GM23248 (cell line): ENCODE results near the gene KIF1A. TPM values are rescaled to one million over a fixed set of nuclear protein-coding genes. Genes with fewer than 3 reads are reported as not detected.

Source experiments
- DNase-seq: peaks from one replicate; pipeline ENCODE4 v3.0.0-alpha.2; 2015
- H2AFZ ChIP-seq: fragments of 200-600 bp; sonication (generic); 2 replicates; pipeline ENCODE4 v1.6.1; 2016; ENCODE audit warnings: antibody characterized with exemption
- H3F3A ChIP-seq: fragments of 200-600 bp; sonication (generic); 2 replicates; pipeline ENCODE4 v1.6.1; 2016; ENCODE audit warnings: mild to moderate bottlenecking, antibody characterized with exemption, mixed run types; ENCODE audit not compliant: insufficient read depth
- H3K27ac ChIP-seq: fragments of 200-600 bp; sonication (generic); 2 replicates; pipeline ENCODE4 v1.5.1; 2016; ENCODE audit warnings: mild to moderate bottlenecking
- H3K27me3 ChIP-seq: fragments of 200-600 bp; sonication (generic); replicated peaks from 2 replicates; pipeline ENCODE4 v1.6.1; 2016; ENCODE audit warnings: mild to moderate bottlenecking; ENCODE audit not compliant: insufficient read depth
- H3K36me3 ChIP-seq: fragments of 200-600 bp; sonication (generic); 2 replicates; pipeline ENCODE4 v1.6.1; 2016; ENCODE audit warnings: low read depth, mild to moderate bottlenecking
- H3K4me1 ChIP-seq: fragments of 200-600 bp; sonication (generic); 2 replicates; pipeline ENCODE4 v1.6.1; 2016; ENCODE audit warnings: mild to moderate bottlenecking; ENCODE audit not compliant: insufficient read depth
- H3K4me2 ChIP-seq: fragments of 200-600 bp; sonication (generic); one replicate; pipeline ENCODE4 v1.6.1; 2016; ENCODE audit warnings: mild to moderate bottlenecking; ENCODE audit not compliant: unreplicated experiment
- H3K4me3 ChIP-seq: fragments of 200-600 bp; sonication (generic); 2 replicates; pipeline ENCODE4 v1.5.1; 2016; ENCODE audit warnings: mild to moderate bottlenecking
- H3K79me2 ChIP-seq: fragments of 200-600 bp; sonication (generic); 2 replicates; pipeline ENCODE4 v1.6.1; 2016; ENCODE audit warnings: mild to moderate bottlenecking; ENCODE audit not compliant: insufficient read depth
- H3K9ac ChIP-seq: fragments of 200-600 bp; sonication (generic); 2 replicates; pipeline ENCODE4 v1.6.1; 2016; ENCODE audit warnings: mild to moderate bottlenecking
- H3K9me2 ChIP-seq: fragments of 200-600 bp; sonication (generic); 2 replicates; pipeline ENCODE4 v1.6.1; 2016; ENCODE audit warnings: mixed run types, mild to moderate bottlenecking, moderate library complexity; ENCODE audit not compliant: insufficient read depth
- H3K9me3 ChIP-seq: fragments of 200-600 bp; sonication (generic); one replicate; pipeline ENCODE4 v1.6.1; 2017; ENCODE audit warnings: low read depth
- H4K20me1 ChIP-seq: fragments of 200-600 bp; sonication (generic); 2 replicates; pipeline ENCODE4 v1.6.0; 2016; ENCODE audit not compliant: insufficient read depth
- EZH2 ChIP-seq: fragments of 200-600 bp; sonication (generic); IDR thresholded peaks from 2 replicates; pipeline ENCODE4 v1.6.1; 2018; ENCODE audit warnings: antibody characterized with exemption, mild to moderate bottlenecking; ENCODE audit not compliant: insufficient read depth, poor library complexity, severe bottlenecking
- EZH2phosphoT487 ChIP-seq: fragments of 200-600 bp; sonication (generic); IDR thresholded peaks from 2 replicates; pipeline ENCODE4 v1.6.1; 2018; ENCODE audit warnings: antibody characterized with exemption, moderate library complexity, mild to moderate bottlenecking, low read depth; ENCODE audit not compliant: insufficient read depth
- WGBS, 2 experiments: methylation state at CpG; one replicate each; pipeline ENCODE4 v1.1.6; 2015 to 2017; ENCODE audit warnings: low lambda C conversion rate in 2 of 2, low coverage in 1 of 2; ENCODE audit errors: missing lambda C conversion rate in 2 of 2; 5-methylcytosine and 5-hydroxymethylcytosine counted together
- in situ Hi-C: fragments of 300-500 bp; cut with MboI; formaldehyde crosslinking; loops from 2 replicates; pipeline ENCODE4 v1.15.0; 2020
- polyA plus RNA-seq: library from polyadenylated mRNA; unstranded; fragments of >200 nt; fragmentation: Nextera tagmentation; extraction: Ambion mirVana; gene quantifications from 2 replicates; pipeline ENCODE4 v1.2.1, GENCODE V29; 2016
- total RNA-seq: library from RNA; depleted of rRNA; stranded (reverse); fragments of >200 nt; shearing (Covaris generic); gene quantifications from 2 replicates; pipeline ENCODE4 v1.2.3, GENCODE V29; 2014

Gene KIF1A
- total and polyA plus RNA-seq, 2 experiments from 2014 or later, result under 0.01 to 0.05 TPM

DNA sequence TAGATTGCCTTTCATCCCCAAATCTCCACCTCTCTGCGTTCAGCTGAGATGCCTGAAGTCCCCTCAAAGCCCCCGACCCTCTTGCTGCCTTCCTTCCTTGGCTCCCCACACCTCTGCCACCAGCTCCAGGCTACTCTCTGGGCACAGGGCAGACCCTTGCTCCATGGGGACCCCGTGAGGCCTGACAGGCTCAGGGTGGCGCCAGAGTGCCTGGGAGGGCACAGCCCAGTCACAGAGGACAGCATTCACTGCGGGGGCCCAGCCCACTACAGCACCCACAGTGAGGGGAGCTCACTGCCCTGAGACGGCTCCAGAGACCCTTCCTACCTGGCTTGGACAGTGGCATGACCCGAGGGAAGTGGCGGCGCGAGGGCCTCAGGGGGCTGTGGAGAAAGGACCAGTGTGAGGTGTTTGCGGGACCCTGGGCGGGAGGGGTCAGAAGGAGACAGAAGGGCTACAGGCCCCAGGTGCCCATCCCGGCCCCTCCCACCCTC, 77.4 kb downstream of the KIF1A start:
- 50 to 52% methylated on average over 10 to 13 of the region's 13 CpGs for WGBS, 2 experiments
- H3K4me3 ChIP-seq, result no peak overlapping the region
- no peaks in the 10 kb centered on the region for H3K4me1 ChIP-seq
- H3K9me3 ChIP-seq, result no peaks in the 10 kb centered on the region
- H3K36me3 ChIP-seq, result no peaks in the 10 kb centered on the region
- TF ChIP-seq EZH2 (no peak), EZH2phosphoT487 (no peak)
- in situ Hi-C loops, result no loop called here
- H2AFZ ChIP-seq, result no peak overlapping the region
- H3K9ac ChIP-seq, result no peak overlapping the region
- no peak for DNase-seq
- H3K79me2 ChIP-seq, result no peaks in the 10 kb centered on the region
- H3F3A ChIP-seq, result no peaks in the 10 kb centered on the region
- H3K9me2 ChIP-seq, result no peaks in the 10 kb centered on the region
- no peak overlapping the region for H3K4me2 ChIP-seq
- H3K27ac ChIP-seq, result no peak overlapping the region
- no peaks in the 10 kb centered on the region for H4K20me1 ChIP-seq
- peaks cover 9% of the 10 kb centered on the region for H3K27me3 ChIP-seq

DNA sequence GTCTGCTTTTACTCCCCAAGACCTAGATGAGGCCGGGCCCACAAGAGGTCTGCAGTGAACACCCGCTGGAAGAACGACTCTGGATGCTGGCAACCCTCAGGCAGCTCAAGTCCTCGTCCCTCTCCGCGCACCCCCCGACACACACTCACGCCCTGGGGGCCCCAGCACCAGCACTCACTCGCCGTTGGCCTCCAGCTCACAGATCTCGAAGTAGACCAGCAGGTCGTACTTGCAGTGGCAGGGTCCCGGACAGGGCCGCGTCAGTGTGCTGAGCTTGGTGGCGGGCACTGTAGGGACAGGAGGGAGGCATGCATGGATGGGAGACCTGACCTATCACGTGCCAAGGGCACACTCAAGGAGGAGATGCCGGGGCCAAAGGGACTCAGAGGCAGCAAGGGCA, 78.9 kb downstream of the KIF1A start:
- Histone ChIP-seq H4K20me1 (no peaks in the 10 kb centered on the region), H3F3A (no peaks in the 10 kb centered on the region), H3K9me2 (no peaks in the 10 kb centered on the region), H3K4me2 (no peak overlapping the region), H3K27me3 (peaks cover 9% of the 10 kb centered on the region), H3K27ac (no peak overlapping the region), H3K9me3 (no peaks in the 10 kb centered on the region), H3K36me3 (no peaks in the 10 kb centered on the region), H3K4me3 (no peak overlapping the region), H3K4me1 (no peaks in the 10 kb centered on the region), H3K79me2 (no peaks in the 10 kb centered on the region), H2AFZ (no peak overlapping the region), H3K9ac (no peak overlapping the region)
- DNase-seq, result no peak
- TF ChIP-seq EZH2phosphoT487, result no peak
- TF ChIP-seq EZH2, result no peak
- WGBS, 2 experiments, result 58 to 63% methylated on average over 18 of the region's 18 CpGs
- in situ Hi-C loops, result no loop called here

DNA sequence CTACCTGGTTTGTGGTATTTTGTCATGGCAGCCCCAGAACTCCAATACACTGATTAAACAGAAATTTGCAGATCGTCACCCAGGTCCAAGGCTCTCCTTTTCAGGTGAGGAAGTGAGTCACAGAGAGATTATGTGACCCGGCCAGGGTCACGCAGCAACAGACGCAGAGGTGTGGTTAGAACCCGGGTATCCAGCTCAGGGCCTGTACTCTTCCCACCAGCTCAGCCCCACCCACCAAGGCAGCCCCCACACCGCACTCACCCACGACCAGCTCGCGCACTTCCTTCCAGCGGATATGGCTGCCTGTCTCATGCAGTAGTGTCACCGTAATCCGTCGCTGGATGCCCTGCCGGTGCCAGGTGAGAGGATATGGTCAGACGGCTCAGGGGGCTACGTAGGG, 80.2 kb downstream of the KIF1A start:
- in situ Hi-C loops, result no loop called here
- Histone ChIP-seq H3K4me3 (no peak overlapping the region), H3K27ac (no peak overlapping the region), H2AFZ (no peak overlapping the region), H3K27me3 (peaks cover 9% of the 10 kb centered on the region), H3K4me2 (no peak overlapping the region), H3K36me3 (no peaks in the 10 kb centered on the region), H3K9ac (no peak overlapping the region), H3K9me2 (no peaks in the 10 kb centered on the region), H3F3A (no peaks in the 10 kb centered on the region), H3K79me2 (no peaks in the 10 kb centered on the region), H3K4me1 (no peaks in the 10 kb centered on the region), H4K20me1 (no peaks in the 10 kb centered on the region), H3K9me3 (no peaks in the 10 kb centered on the region)
- DNase-seq, result no peak
- no peak for TF ChIP-seq EZH2phosphoT487
- TF ChIP-seq EZH2, result no peak
- WGBS, 2 experiments, result 71 to 73% methylated on average over 12 to 16 of the region's 16 CpGs

DNA sequence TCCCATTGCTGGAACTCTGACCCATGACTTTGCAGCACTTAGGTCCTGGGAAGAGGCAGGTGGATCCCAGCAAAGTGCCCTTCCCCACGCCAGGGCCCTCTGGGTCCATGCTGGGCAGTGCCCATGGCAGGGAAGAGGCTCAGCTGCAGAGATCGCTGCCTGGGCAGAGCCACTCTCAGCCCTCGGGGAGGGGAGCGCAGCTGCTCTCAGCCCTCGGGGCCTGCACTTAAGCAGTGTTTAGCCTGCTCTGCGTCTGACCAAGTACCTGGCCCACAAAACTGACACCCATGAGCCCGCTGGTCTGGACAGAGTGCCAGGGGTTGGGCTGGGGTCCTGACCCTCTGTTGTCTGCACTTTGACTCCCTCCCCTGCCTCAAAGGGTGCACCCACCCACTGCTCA, 82.1 kb downstream of the KIF1A start:
- no peaks in the 10 kb centered on the region for H3K36me3 ChIP-seq
- no peaks in the 10 kb centered on the region for H3K9me2 ChIP-seq
- H3K9me3 ChIP-seq, result no peaks in the 10 kb centered on the region
- H3K4me3 ChIP-seq, result no peak overlapping the region
- no peaks in the 10 kb centered on the region for H3K4me1 ChIP-seq
- no peak overlapping the region for H3K4me2 ChIP-seq
- in situ Hi-C loops, result no loop called here
- no peak overlapping the region for H3K9ac ChIP-seq
- H3K27ac ChIP-seq, result no peak overlapping the region
- H4K20me1 ChIP-seq, result no peaks in the 10 kb centered on the region
- no peak for TF ChIP-seq EZH2phosphoT487
- TF ChIP-seq EZH2, result no peak
- H2AFZ ChIP-seq, result no peak overlapping the region
- H3K27me3 ChIP-seq, result peaks cover 9% of the 10 kb centered on the region
- DNase-seq, result no peak
- no peaks in the 10 kb centered on the region for H3K79me2 ChIP-seq
- H3F3A ChIP-seq, result no peaks in the 10 kb centered on the region
- WGBS, 2 experiments, result 59 to 83% methylated on average over 4 to 6 of the region's 7 CpGs

DNA sequence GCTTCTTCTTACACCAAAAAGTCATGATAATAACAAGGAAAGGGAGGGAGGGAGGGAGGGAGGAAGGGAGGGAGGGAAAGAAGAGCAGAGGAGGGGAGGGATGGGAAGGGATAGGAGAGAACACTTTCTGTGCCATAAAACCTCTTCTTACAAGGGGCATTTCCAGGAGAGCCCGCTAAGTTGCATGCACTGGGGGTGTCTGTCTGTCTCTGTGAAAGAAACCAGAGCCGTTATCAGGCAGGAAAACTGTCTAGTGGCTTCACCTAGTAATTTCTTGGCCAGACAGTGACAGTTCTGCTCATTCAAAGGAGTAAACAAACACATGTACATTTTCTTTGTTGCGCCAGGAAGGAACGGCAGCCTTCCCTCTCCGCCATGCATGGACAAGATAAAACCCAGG, 82.5 kb downstream of the KIF1A start:
- no peak overlapping the region for H3K4me2 ChIP-seq
- no peak overlapping the region for H3K27ac ChIP-seq
- DNase-seq, result no peak
- no peak overlapping the region for H3K9ac ChIP-seq
- H3K4me1 ChIP-seq, result no peaks in the 10 kb centered on the region
- H3K27me3 ChIP-seq, result peaks cover 9% of the 10 kb centered on the region
- no peaks in the 10 kb centered on the region for H4K20me1 ChIP-seq
- H2AFZ ChIP-seq, result no peak overlapping the region
- no peaks in the 10 kb centered on the region for H3K79me2 ChIP-seq
- no peaks in the 10 kb centered on the region for H3K9me2 ChIP-seq
- WGBS, 2 experiments, result 33 to 54% methylated on average over 5 of the region's 5 CpGs
- no peaks in the 10 kb centered on the region for H3K36me3 ChIP-seq
- in situ Hi-C loops, result no loop called here
- H3K9me3 ChIP-seq, result no peaks in the 10 kb centered on the region
- no peaks in the 10 kb centered on the region for H3F3A ChIP-seq
- TF ChIP-seq EZH2 (no peak), EZH2phosphoT487 (no peak)
- H3K4me3 ChIP-seq, result no peak overlapping the region
